ENCODE data around the gene ARMC7.
"Not testable (repeated sequence)": the region's sequence is repeated elsewhere in the genome, so short reads cannot be mapped to it uniquely, and the experiment has no call there.

ARMC7 gene

DNA sequence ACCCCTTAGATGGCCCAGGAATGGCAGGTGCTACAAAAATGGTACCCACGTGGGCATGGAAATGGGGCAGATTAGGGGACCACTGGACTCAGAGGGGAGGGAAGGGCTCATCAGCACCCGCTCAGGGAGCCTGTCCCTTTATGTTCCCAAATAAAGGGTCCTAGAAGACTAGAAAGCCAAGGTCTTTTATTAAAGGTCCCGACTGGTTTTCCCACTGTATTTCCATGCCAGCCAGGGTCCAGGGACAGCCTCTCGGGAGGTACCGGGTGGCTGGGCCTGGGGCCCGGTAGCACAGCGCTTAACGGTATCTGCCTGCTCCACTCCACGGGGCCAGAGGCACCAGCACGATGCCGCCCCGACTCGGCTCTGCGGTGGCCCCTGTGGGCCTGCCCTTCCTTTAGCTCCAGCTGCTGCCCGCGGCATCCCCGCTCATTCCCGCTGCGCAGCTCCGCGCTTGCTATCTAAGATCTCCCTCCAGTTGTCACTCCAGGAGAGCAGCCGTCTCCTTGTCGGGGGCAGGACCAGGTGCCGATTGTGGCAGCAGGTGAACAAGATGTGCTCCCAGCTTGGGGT lies 20.4 kb downstream of the ARMC7 start:
- no peak for DNase-seq (ENCODE audit: low spot score)

GRCh38 chr17:75130632-75131277 lies 21.0 kb downstream of the ARMC7 start:
- DNase-seq (ENCODE audit: low spot score), result peak; percentile 58

DNA sequence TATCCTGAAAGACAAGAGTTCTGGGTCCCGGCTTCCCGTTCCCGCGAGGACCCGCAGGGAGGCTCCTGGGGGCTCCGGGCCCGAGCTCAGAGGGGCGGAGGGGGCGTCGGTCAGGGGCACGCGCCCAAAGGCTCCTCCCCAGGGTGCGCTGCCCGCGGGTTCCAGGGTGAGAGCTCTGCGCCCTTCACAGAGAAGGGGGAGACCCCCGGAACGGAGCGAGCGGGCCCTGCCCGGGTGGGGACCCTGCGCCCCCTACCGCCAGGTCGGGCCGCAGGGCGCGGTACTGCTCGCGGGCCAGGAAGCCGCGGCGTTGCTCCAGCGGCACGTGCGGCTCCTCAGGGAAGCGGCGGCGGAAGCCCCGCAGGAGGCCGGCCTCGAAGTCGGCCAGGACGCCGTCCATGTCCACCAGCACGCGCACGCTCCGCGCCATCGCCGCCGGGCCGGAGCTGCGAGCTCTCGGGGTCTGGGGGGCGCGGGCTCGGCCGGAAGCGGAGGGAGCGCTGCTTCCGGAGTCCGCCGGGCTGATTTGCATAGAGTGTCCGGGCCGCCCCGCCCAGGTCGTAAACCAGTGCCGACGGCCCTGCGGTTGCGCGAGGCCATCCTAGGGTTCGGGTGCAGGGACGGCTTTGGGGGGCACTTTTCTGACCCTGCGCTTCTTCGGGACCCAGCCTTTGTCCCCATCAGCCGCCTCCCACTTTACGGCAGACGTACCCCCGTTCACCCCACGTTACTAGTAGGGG lies 21.7 kb downstream of the ARMC7 start, which contains the start of gene NT5C:
Gene NT5C, minus strand, starts transcription at position 465 of the 740 bp plus-strand sequence. Its CDS starts 35 bp downstream, at position 430.
- DNase-seq (ENCODE audit: low spot score), result peak; percentile 81

DNA sequence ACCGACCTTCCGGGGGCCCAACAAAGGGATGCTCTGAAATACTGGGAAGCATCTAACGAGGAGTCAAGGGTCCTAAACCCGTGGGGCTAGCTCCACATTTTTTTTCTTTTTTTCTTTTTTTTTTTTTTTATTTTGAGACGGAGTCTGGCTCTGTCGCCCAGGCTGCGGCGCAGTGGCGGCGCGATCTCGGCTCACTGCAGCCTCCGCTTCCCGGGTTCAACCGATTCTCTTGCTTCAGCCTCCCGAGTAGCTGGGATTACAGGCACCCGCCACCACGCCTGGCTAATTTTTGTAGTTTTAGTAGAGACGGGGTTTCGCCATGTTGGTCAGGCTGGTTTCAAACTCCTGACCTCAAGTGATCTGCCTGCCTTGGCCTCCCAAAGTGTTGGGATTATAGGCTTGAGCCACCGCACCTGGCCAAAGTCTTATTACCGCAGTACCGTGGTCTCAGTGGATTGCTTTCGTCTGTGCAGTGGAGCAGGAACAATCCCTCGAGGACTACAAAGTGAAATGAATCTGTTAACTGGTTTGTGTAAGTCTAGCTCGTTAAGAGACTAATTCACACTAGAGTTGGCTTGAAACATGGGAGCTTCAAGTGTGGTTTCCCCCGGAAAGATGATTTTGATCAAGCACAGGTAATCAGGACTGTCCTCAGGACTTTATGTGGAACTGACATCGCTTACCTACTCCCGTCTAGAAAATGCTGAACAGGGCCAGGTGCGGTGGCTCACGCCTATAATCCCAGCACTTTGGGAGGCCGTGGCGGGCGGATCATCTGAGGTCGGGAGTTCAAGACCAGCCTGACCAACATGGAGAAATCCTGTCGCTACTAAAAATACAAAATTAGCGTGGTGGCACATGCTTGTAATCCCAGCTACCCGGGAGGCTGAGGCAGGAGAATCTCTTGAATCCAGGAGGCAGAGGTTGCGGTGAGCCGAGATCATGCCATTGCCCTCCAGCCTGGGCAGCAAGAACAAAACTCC lies 22.5 kb downstream of the ARMC7 start:
- not testable (repeated sequence) for DNase-seq (ENCODE audit: low spot score)

- no peak for DNase-seq (ENCODE audit: low spot score)
Measured at GRCh38 chr17:75133001-75133400, 23.2 kb downstream of the ARMC7 start.

- not testable (repeated sequence) for DNase-seq (ENCODE audit: low spot score)
Measured at GRCh38 chr17:75133607-75134347, 24.0 kb downstream of the ARMC7 start.

DNA sequence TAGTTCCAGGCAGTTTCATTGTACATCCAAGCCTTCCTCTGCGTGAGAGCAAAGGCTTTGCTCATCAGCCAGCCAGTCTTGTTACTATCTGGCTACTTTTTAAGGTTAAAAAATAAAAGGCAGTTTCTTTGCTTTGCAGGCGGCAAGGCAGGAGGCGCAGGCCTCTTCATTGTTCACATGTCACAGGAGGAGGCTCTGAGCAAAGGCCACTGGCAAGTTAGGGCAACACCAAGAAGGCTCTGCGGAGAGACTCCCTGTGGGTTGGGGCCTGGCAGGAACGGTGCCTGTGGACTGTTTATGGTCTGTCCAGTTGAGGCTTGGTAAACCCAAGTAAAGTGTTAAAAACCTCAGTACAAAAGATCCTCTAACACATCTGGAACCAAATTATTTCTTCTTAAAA lies 25.7 kb downstream of the ARMC7 start:
- no peak for DNase-seq (ENCODE audit: low spot score)

DNA sequence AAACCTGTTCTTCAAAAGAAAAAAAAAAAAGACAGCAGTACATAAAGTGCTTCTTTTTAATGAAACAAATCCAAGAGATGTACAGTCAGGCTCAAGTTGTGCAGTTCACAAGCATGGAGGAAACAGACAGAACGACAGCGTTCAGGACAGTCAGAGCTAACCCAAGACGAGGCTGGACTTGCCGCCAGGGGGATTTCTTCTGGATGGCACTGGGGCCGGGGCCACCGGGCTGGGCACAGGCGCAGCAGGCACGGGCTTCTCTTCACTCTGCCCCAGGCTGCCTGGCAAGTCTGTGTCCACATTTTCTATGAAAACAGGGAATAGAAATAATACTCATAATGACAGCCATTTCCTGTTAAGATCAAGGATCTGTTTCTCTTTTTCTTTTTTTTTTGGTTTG lies 26.2 kb downstream of the ARMC7 start:
- no peak for DNase-seq (ENCODE audit: low spot score)

DNA sequence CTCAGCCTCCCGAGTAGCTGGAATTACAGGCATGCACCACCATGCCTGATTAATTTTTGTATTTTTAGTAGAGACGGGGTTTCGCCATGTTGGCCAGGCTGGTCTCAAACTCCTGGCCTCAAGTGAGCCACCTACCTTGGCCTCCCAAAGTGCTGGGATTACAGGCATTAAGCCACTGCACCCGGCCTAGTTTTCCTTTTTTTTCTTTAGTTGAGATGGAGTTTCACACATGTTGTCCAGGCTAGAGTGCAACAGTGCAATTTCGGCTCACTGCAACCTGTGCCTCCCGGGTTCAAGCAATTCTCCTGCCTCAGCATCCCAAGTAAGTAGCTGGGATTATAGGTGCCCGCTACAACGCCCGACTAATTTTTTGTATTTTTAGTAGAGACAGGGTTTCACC lies 28.0 kb downstream of the ARMC7 start:
- DNase-seq (ENCODE audit: low spot score), result not testable (repeated sequence)

DNA sequence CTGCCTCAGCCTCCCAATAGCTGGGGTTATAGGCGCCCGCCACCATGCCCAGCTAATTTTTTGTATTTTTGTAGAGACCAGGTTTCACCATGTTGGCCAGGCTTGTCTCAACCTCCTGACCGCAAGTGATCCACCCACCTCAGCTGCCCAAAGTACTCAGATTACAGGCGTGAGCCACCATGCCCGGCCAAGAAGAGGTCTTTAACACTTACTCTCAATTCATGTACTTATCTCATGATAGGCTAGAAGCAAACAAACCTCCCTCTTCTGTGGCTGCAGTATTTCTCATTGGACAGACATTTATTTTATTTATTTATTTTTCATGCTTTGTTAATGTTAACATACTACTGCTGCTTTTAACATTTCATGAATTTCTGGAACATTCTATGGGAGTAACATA lies 28.8 kb downstream of the ARMC7 start:
- DNase-seq (ENCODE audit: low spot score), result no peak

DNA sequence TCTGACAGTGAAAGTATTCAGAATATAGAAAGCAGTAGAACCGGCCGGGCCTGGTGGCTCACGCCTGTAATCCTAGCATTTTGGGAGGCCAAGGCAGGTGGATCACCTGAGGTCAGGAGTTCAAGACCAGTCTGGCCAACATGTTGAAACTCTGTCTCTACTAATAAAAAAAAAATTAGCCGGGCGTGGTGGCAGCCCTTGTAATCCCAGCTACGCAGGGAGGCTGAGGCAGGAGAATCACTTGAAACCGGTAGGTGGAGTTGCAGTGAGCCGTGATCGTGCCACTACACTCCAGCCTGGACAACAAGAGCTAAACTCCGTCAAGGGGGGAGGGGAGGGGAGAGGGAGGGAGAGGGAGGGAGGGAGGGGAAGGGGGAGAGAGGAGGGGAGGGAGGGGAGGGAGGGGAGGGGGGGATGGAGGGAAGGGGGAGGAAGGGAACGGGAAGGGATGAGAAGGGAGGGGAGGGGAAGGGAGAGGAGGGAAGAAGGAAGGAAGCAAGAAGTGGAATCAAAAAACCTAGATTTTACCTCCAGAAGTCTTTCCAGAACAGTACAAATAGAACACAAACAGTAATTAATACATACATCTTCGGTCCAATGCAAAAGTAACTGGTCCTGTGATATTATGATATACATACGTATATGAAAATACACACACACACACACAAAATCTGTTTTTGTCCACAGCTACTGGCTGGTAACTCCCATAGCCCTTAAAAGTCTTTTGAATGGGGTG lies 32.6 kb downstream of the ARMC7 start:
- DNase-seq (ENCODE audit: low spot score), result no peak

GRCh38 chr17:75144816-75145512 lies 35.2 kb downstream of the ARMC7 start:
- no peak for DNase-seq (ENCODE audit: low spot score)

DNA sequence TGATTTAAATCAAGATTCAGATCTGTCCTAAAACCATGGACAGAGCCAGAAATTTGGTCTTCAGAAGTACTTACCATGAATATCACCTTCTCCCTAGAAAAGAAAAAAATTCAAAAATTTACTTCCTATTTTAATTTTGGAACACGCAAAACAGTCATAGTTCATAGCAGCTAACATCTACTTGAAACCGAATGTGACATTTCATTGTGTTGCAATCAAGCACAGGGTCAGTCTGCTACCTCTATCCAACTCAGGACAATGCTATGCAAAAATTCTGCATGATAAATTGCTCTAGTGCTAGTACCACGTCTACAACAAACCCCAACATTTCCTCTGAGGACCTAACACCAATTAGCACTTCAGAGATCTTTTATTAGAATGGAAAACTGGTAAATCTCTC lies 36.8 kb downstream of the ARMC7 start:
- no peak for DNase-seq (ENCODE audit: low spot score)

DNA sequence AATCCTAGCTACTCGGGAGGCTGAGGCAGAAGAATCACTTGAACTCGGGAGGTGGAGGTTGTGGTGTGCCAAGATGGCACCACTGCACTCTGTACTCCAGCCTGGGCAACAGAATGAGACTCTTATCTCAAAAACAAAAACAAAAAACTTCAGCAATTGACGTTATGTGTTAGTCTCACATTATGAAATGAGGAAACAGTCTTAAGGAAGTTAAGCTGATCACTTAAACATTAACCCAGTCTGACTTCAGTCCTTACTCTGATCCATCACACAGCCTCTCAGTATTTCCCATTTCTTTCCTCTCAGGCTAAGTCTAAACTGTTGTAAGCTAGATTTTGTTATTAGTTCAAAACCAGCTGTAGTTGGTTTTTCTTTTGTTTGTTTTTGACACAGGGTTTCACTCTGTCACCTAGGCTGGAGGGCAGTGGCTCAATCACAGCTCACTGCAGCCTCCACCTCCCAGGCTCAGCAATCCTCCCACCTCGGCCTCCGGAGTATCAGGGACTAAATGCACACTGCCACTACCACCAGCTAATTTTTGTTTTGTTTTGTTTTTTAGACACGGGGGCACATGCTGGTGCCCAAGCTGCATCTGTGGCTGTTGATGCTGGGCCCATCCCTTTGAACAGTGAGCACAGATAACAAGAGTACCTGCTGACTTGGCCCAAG lies 38.2 kb downstream of the ARMC7 start:
- DNase-seq (ENCODE audit: low spot score), result no peak

DNA sequence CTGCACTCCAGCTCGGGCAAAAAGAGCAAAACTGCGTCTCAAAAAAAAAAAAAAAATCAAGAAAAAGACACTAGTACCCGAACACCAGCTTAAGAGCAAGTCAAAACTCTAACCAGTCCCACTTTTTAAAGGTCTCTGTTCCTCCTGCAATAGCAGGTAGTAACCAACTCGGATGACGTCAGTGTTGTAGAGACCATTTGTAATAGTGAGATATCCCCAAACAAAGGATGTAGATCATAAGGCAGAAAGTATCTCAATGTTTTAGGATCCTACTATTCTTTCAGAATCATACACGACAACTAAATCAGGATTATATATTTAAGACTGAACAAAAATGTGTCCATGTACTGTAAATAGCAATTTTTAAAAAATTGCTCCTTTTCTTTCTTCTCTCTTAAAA lies 42.2 kb downstream of the ARMC7 start:
- DNase-seq (ENCODE audit: low spot score), result peak; percentile 30

DNA sequence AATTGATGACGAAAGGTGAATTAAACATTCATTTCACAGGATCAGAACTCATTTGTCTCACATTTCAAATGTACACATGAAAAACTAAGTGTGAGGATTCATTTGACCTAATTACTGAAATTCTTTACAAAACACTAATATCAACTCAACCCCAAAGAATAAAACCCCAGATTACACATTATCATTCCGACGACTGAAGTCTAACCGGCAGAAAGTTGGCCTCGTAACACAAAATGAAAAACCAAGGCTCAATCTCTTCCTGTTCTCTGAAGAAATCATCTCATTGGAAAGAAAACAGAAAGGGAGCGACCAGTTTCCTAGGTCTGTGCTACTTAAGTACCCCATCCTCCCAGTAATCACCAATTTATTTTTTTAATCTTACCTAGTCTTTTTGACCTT lies 42.8 kb downstream of the ARMC7 start:
- DNase-seq (ENCODE audit: low spot score), result no peak

- peak; percentile 48 for DNase-seq (ENCODE audit: low spot score)
Measured at GRCh38 chr17:75152922-75153779, 43.4 kb downstream of the ARMC7 start.

- peak; percentile 31 for DNase-seq (ENCODE audit: low spot score)
Measured at GRCh38 chr17:75153780-75154194, 44.0 kb downstream of the ARMC7 start.
